SK-N-MC (cell line): ENCODE measurements around the gene PAN2.

Experiments
- EZH2 ChIP-seq: fragments of 200-600 bp; sonication (generic); IDR thresholded peaks from one replicate; pipeline ENCODE4 v1.6.1; 2017; ENCODE audit warnings: antibody characterized with exemption
- POLR2AphosphoS5 ChIP-seq: IDR thresholded peaks from 2 replicates; pipeline ENCODE4 v1.6.1; 2012; ENCODE audit warnings: mild to moderate bottlenecking, low read depth, low read length, borderline replicate concordance

DNA sequence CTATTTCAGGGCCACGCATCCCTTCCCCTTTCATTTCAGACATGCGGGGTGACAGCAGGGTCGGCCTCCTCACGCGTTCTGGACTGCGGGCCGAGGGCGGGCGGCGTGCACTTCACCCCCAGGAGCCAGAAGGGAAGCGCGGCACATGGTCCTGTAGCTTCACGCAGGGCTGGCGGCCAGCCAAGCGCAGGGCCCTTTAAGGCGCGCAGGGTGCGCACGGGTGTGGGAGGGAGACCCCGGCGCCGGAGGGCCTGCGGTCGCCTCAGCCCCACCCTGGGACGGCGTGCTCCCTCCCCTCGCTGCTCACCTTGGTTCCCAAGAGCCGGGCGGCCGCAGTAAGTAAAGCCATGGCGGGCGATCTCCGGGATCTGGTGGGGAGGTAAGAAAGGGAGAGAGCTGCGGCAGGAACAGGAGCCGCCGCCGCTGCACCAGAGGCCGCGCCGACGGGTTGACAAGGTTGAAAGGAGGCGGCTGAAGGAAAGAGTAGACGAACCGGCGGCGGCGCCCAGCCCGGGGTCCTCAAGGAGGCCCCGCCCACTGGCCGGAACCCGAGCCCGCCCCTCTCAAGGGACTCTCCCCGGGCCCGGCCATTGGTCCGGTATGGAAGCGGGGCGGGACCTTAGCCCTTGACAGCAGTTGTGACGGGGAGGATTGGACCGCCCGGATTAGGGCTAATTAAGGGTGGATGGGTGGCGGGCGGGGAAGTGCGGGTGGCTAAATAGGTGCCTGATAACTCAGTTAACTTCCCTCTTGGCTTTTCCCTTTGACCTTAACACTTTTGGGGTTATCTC is 33.8 kb downstream of the PAN2 start, which contains the start of gene CS:
- TF ChIP-seq EZH2, result no peak
- TF ChIP-seq POLR2AphosphoS5, result peak; percentile 67
